ENCODE data around the gene OSGEP. TPM values are rescaled to one million over a fixed set of nuclear protein-coding genes. Genes with fewer than 3 reads are reported as not detected.

OSGEP gene
- total RNA-seq, result 60.9 TPM

GRCh38 chr14:20454516-20455354 lies at the start of gene OSGEP, which contains the start of gene APEX1:
OSGEP (minus strand) TSS chr14:20454812; CDS start chr14:20454683, 129 bp downstream.
APEX1 (plus strand) TSS chr14:20455226; CDS start chr14:20455646, 420 bp downstream.
- Histone ChIP-seq H3K9me3 (no peaks in the 10 kb centered on the region), H3K36me3 (peaks cover 0 to 61% of the 10 kb centered on the region in 2 donors), H3K27ac (peak within 1 kb of the TSS; percentile 96), H3K4me3 (peak within 1 kb of the TSS; percentile 87 to 88), H3K27me3 (no peaks in the 10 kb centered on the region), H3K4me1 (peaks cover 42% of the 10 kb centered on the region)
- intact Hi-C loops (cut with DNase I), result no loop called here
- TF ChIP-seq POLR2AphosphoS5 (IDR thresholded peaks at IDR 0.05; ENCODE audit: insufficient read depth in 1 of 2, low read depth in 1 of 2) (peak; percentile 93 to 98), CTCF (IDR thresholded peaks at IDR 0.05) (no peak), POLR2A (IDR thresholded peaks at IDR 0.05) (peak in 1 of 2 donors; percentile 40)
- DNase-seq (ENCODE audit: extremely low spot score in 2 of 2), result peak in 1 of 2 donors; percentile 99

- TF ChIP-seq POLR2AphosphoS5 (IDR thresholded peaks at IDR 0.05; ENCODE audit: insufficient read depth in 1 of 2, low read depth in 1 of 2), result no peak
- Histone ChIP-seq H3K36me3 (no peaks in the 10 kb centered on the region), H3K27me3 (no peaks in the 10 kb centered on the region), H3K27ac (no peak overlapping the region), H3K4me1 (no peaks in the 10 kb centered on the region), H3K4me3 (no peak overlapping the region), H3K9me3 (no peaks in the 10 kb centered on the region)
- no peak for DNase-seq (ENCODE audit: extremely low spot score in 2 of 2)
- intact Hi-C loops (cut with DNase I), result no loop called here
Measured at GRCh38 chr14:20503898-20504297, 49.3 kb upstream of the OSGEP start.

- Histone ChIP-seq H3K4me3 (no peak overlapping the region), H3K9me3 (no peaks in the 10 kb centered on the region), H3K4me1 (no peaks in the 10 kb centered on the region), H3K27ac (no peak overlapping the region), H3K36me3 (no peaks in the 10 kb centered on the region), H3K27me3 (no peaks in the 10 kb centered on the region)
- TF ChIP-seq POLR2A (IDR thresholded peaks at IDR 0.05) (no peak), CTCF (IDR thresholded peaks at IDR 0.05) (no peak), POLR2AphosphoS5 (IDR thresholded peaks at IDR 0.05; ENCODE audit: insufficient read depth in 1 of 2, low read depth in 1 of 2) (no peak)
- no peak for DNase-seq (ENCODE audit: extremely low spot score in 2 of 2)
- intact Hi-C loops (cut with DNase I), result no loop called here
Measured at GRCh38 chr14:20501346-20501745, 46.7 kb upstream of the OSGEP start.

- TF ChIP-seq POLR2A (IDR thresholded peaks at IDR 0.05), result no peak
- no peak for TF ChIP-seq POLR2AphosphoS5 (IDR thresholded peaks at IDR 0.05; ENCODE audit: insufficient read depth in 1 of 2, low read depth in 1 of 2)
- TF ChIP-seq CTCF (IDR thresholded peaks at IDR 0.05), result no peak
Measured at GRCh38 chr14:20499881-20500280, 45.3 kb upstream of the OSGEP start.

GRCh38 chr14:20499108-20499507 lies 44.5 kb upstream of the OSGEP start:
- intact Hi-C loops (cut with DNase I), result no loop called here
- no peak for DNase-seq (ENCODE audit: extremely low spot score in 2 of 2)
- TF ChIP-seq CTCF (IDR thresholded peaks at IDR 0.05) (no peak), POLR2A (IDR thresholded peaks at IDR 0.05) (no peak), POLR2AphosphoS5 (IDR thresholded peaks at IDR 0.05; ENCODE audit: insufficient read depth in 1 of 2, low read depth in 1 of 2) (no peak)
- Histone ChIP-seq H3K27me3 (no peaks in the 10 kb centered on the region), H3K4me3 (no peak overlapping the region), H3K36me3 (no peaks in the 10 kb centered on the region), H3K27ac (no peak overlapping the region), H3K4me1 (no peaks in the 10 kb centered on the region), H3K9me3 (no peaks in the 10 kb centered on the region)

More at GRCh38 chr14:20499881-20500280, 45.3 kb upstream of the OSGEP start:
- H3K4me3 ChIP-seq, result no peak overlapping the region
- H3K36me3 ChIP-seq, result no peaks in the 10 kb centered on the region
- intact Hi-C loops (cut with DNase I), result no loop called here
- H3K9me3 ChIP-seq, result no peaks in the 10 kb centered on the region
- DNase-seq (ENCODE audit: extremely low spot score in 2 of 2), result no peak
- no peaks in the 10 kb centered on the region for H3K4me1 ChIP-seq
- no peaks in the 10 kb centered on the region for H3K27me3 ChIP-seq
- no peak overlapping the region for H3K27ac ChIP-seq
